Measurements from ENCODE around the gene FANCC.

FANCC gene

GRCh38 chr9:95055851-95056551 is 261.5 kb downstream of the FANCC start:
- ChIA-PET POLR2A (no interaction called here), CTCF (no interaction called here)
- peak; percentile 2; the same call in 1 of the 2 replicates for TF ChIP-seq PKNOX1 (IDR thresholded peaks at IDR 0.05)
- no peak for TF ChIP-seq SP1 (IDR thresholded peaks at IDR 0.05)
- DNase-seq (ENCODE audit: extremely low spot score) = no peak

GRCh38 chr9:95055334-95055850 is 262.1 kb downstream of the FANCC start:
- ChIA-PET CTCF (no interaction called here), POLR2A (no interaction called here)
- DNase-seq (ENCODE audit: extremely low spot score) = no peak
- TF ChIP-seq ARNT (IDR thresholded peaks at IDR 0.05) (no peak), NFRKB (IDR thresholded peaks at IDR 0.05) (no peak), TARDBP (IDR thresholded peaks at IDR 0.05) (no peak), LEF1 (IDR thresholded peaks at IDR 0.05; ENCODE audit: borderline replicate concordance) (no peak), SUZ12 (IDR thresholded peaks at IDR 0.05) (no peak)

GRCh38 chr9:95053611-95054570 is 263.6 kb downstream of the FANCC start:
- no peak for DNase-seq (ENCODE audit: extremely low spot score)
- ChIA-PET CTCF (no interaction called here), POLR2A (no interaction called here)
- TF ChIP-seq HDGF (IDR thresholded peaks at IDR 0.05; ENCODE audit: borderline replicate concordance) (no peak), FOXK2 (IDR thresholded peaks at IDR 0.05) (no peak), L3MBTL2 (conservative IDR thresholded peaks at IDR 0.05) (no peak), CTBP1 (IDR thresholded peaks at IDR 0.05; ENCODE audit: borderline replicate concordance) (no peak), PKNOX1 (IDR thresholded peaks at IDR 0.05) (no peak), FOXA1 (IDR thresholded peaks at IDR 0.05) (no peak), ELF4 (IDR thresholded peaks at IDR 0.05) (no peak)

GRCh38 chr9:95049761-95050160 is 267.7 kb downstream of the FANCC start:
- ChIA-PET CTCF (interaction anchor here (1.1 to 1.6 kb wide), 2 partner anchors 24 to 78 kb away, joined by 4 read pairs; no protein-coding TSS in a partner anchor), POLR2A (no interaction called here)
- TF ChIP-seq BHLHE40 (IDR thresholded peaks at IDR 0.05; ENCODE audit: borderline replicate concordance) = no peak
- no peak for TF ChIP-seq NFRKB (IDR thresholded peaks at IDR 0.05)
- TF ChIP-seq HDGF (IDR thresholded peaks at IDR 0.05; ENCODE audit: borderline replicate concordance) = no peak
- no peak for TF ChIP-seq SP1 (IDR thresholded peaks at IDR 0.05)
- no peak for TF ChIP-seq LEF1 (IDR thresholded peaks at IDR 0.05; ENCODE audit: borderline replicate concordance)
- TF ChIP-seq ARNT (IDR thresholded peaks at IDR 0.05) = no peak
- TF ChIP-seq CTBP1 (IDR thresholded peaks at IDR 0.05; ENCODE audit: borderline replicate concordance) = no peak
- no peak for TF ChIP-seq ZNF384 (IDR thresholded peaks at IDR 0.05)
- no peak for TF ChIP-seq SUZ12 (IDR thresholded peaks at IDR 0.05)
- no peak for TF ChIP-seq PKNOX1 (IDR thresholded peaks at IDR 0.05)
- TF ChIP-seq FOXA1 (IDR thresholded peaks at IDR 0.05) = no peak
- TF ChIP-seq TARDBP (IDR thresholded peaks at IDR 0.05) = no peak
- TF ChIP-seq ELF4 (IDR thresholded peaks at IDR 0.05) = no peak
- DNase-seq (ENCODE audit: extremely low spot score) = no peak

Measured in HEK293T (cell line).